ENCODE results near the gene PTPRD.

PTPRD gene

GRCh38 chr9:8390571-8390970 is 2222.2 kb downstream of the PTPRD start:
- no peak for DNase-seq

DNA sequence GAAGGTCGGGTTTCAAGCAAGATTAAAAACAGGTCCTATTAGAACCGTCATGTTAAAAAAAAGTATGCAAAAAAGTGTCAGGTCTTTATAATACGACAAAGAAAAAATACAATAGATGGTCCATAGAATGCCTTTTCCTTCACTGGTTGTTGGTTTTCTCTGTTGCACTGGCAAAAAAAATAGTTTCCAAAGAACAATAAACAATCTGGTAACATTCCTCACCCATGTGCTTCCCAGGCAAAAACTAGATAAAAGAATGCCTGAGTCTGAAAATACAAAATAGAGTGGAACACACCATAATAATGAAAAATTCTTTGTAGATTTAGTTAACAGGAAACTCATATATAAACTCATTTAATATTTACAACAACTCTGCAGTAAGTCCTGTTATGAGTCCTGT is 2223.3 kb downstream of the PTPRD start:
- no peak for DNase-seq

DNA sequence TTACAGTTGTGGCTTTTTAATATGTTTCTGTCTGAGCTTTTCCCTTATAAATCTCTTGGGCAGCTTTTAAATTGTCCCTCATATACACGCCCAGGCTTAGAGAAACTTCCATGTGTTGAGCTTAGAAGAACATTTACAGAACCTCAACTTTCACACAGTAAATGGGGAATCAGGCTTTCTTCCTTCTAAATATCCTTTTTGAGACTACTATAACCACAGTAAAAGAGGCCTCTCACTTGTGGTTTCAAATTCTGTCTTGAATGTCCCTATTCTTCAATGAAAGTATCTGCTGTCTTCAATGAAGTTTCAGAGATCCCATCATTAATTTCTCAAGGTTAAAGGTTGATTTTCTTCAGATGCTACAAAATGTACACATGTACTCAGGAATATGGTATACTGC is 2224.7 kb downstream of the PTPRD start:
- no peak for DNase-seq

GRCh38 chr9:8384091-8384490 is 2228.7 kb downstream of the PTPRD start:
- no peak for DNase-seq

DNA sequence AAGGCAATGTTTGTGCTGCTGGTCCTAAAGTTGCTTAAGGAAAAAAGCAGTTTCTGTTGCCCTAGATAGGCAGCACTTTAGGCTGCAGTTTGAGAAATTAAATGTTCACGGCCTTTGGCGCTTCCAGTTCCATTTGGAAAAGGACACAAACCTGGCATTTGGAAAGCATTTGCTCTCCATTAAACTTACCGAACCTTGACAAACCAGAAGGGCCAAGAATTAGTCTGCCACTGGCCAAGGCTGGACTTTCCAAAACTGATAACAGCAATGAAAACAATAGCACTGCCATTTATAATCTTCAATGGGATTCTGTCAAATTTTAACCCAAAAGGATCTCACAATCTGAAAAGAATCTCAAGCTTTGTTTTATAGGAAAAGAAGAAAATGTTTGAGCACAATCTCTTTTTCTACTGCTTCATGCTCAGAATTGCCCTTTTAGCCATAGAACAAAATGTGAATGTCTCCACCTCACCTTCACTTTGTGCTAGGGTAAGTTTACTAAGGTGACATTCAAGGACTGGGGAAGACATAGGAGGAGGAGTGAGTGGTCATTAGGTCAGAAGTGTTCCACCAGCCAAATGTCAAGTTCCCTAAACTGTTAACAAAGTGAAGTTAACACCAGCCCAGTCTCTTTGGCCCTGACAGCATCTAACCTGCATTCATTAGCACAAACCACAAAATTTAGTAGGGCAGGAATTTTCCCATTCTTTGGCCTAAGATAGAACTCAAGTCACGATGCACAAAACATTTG is 2229.8 kb downstream of the PTPRD start:
- DNase-seq: no peak

GRCh38 chr9:8382266-8382665 is 2230.5 kb downstream of the PTPRD start:
- no peak for DNase-seq

DNA sequence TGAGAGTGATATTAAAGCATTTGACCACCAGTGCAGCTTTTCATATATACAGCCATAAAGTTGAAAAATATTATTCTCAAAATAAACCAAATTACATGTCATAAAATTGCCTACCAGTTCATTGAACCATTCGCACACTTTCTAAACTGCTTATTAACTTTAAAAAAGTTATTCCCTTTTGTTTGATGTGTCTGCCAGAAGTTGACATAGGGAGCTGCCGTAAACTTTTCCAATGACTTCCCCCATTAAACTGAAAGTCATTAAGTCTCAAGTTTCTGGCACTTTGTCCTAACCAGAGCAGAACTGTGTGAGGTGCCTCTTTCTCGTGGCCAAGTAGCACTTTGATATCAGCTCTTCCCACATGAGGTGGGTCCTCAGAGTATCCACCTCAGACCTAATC is 2231.2 kb downstream of the PTPRD start:
- DNase-seq: no peak

GRCh38 chr9:8374471-8374870 is 2238.3 kb downstream of the PTPRD start:
- DNase-seq: no peak

GRCh38 chr9:8371686-8372085 is 2241.1 kb downstream of the PTPRD start:
- no peak for DNase-seq

- DNase-seq: no peak
Observed at GRCh38 chr9:8366161-8366926, 2246.5 kb downstream of the PTPRD start.

- no peak for DNase-seq
Observed at GRCh38 chr9:8365466-8366160, 2247.2 kb downstream of the PTPRD start.

DNA sequence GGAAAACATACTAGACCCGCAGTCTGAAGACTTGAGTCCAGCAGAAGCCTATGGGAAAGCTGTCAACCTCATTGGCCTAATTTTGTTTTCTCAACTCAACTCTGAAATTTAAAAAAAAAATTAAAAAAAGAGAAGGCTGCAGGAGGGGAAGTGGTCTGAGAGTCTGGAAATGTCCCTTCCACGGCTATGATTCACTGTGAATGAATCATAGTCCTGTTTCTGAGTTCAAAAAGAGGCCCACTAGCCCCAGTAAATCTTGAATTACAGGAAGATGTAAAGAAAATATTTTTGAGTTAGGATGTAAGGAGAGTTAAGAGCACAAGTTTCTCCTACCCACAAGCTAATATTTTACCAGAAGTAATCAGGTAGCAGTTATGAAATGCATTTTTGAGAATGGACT is 2247.8 kb downstream of the PTPRD start:
- DNase-seq: no peak

DNA sequence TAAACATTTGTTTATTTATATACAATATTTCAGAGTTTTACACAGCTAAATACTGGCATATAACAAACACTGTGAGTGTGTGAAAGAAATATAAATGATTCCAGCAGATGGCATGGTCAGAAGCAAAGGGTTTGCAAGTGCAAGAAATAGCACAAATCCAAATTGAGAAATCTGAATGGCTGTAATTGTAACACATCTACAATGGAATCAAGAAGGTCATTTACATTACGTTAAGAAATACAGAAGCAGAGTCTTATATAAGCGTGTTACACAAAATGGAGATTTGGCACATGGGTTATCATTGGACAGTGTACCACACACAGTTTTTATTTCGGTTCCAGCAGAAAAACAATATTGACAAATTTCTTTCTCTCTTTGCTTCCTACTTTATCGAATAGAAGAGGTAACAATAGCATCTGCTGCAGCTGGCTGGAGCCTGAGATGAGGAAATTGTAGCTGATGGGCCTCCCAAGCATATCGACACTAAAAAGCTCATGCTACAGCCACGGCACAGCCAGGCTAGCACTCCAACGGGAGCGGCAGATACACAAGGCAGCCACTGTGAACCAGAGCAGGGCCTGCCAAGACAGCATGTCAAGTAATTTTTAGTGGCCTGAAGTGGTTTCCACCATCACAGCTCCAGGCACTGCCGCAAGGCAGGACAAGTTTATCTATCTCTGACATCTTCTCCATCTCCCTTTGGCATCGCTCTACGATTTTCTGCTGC is 2248.6 kb downstream of the PTPRD start:
- DNase-seq: no peak

DNA sequence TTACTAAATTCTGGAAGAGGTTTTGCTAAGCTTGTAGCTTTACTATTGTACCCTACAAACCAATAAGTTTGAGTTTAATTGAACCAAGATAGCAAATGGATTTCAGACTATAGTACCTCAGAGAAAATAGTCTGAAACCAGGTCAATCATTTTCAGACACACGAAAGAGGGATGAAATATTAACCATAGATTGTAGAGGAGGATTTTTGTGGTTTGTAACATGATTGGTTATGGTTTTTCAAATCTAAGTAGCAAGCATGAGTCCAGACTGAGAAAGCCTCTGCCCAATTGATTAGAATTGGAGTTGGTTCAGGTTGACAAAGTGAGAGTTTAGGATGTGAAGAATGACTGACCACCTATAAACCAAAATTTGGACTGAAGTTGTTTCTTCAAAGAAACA is 2250.6 kb downstream of the PTPRD start:
- no peak for DNase-seq

- no peak for DNase-seq
Observed at GRCh38 chr9:8361364-8361763, 2251.4 kb downstream of the PTPRD start.

DNA sequence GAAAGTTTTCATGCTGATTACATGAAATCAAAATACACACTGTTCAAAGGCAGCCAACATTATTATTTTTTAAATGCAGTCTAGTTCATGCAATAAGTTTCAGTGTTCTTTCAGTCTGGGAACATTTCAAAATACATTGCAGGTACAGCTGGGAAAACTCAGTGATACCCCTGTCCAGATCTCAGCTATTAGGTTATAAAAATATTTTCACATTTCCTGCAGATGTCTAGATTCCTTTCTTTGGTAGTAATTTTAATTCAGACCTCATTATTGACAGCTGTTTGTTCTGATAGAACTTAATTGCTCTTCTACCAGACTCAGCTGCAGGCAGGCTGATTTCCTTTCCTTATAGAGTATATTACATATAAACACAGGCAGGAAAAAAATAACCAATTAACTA is 2256.4 kb downstream of the PTPRD start:
- DNase-seq: no peak

GRCh38 chr9:8351436-8351835 is 2261.4 kb downstream of the PTPRD start:
- no peak for DNase-seq

GRCh38 chr9:8349901-8350300 is 2262.9 kb downstream of the PTPRD start:
- DNase-seq: no peak

DNA sequence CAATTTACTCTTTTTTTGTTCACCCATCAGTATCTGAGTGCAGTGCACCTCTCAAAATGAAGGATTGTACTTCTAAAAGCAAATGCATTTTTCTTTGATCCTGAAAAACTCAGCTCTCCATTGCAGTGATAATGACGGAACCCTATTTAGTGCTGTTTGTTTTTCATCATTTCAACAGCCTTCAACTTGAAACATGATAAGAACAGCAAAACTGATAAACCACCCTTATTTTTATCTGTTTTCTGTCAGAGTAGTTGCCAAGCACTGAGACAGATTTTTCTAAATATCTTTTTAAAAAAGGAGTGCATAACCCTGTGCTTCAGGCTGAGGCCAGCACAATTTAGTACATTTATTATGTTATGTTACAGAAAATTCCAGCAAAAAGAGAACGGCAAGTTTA is 2263.4 kb downstream of the PTPRD start:
- DNase-seq: no peak

DNA sequence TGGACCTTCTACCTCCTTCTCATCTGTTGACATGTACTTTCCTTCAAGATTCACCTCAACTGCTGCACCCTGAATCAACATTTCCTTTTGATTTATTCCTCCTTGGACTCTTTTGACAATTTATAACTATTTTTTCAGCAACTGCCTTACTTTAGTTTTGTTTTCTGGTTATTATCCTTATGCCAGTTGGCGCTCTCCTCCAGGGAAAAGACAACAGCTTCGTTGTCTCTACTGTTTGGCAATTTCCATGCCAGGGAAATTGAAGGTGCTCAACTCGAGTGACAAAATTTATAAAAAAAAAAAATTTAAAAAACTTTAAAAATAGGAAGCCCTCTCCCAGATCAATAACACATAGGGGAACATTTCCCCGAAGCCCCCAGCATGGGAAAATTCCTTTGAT is 2264.0 kb downstream of the PTPRD start:
- DNase-seq: no peak

DNA sequence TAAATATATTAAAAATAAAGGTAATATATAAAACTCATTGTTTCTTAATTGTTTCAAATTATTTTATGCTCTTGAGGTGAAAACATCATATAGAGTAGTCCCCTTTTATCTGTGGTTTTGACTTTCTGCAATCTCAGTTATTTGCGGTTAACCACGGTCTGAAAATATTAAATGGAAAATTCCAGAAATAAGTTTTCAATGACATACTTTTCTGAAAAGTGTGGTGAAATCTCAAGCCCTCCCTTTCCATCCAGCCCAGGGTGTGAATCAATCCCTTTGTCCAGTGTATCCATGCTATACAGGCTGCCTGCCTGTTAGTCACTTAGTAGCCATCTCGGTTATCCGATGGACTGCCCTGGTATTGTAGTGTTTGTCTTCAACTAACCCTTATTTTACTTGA is 2266.5 kb downstream of the PTPRD start:
- no peak for DNase-seq

GRCh38 chr9:8338767-8339510 is 2273.9 kb downstream of the PTPRD start:
- DNase-seq: no peak

Data from DMS79 (cell line).